ENCODE measurements around the gene TAOK1.

The TAOK1 gene

GRCh38 chr17:29571883-29572681 is 181.9 kb downstream of the TAOK1 start:
- no peak for DNase-seq (ENCODE audit: low spot score)

GRCh38 chr17:29572691-29573557 is 182.8 kb downstream of the TAOK1 start:
- DNase-seq (ENCODE audit: low spot score), result no peak

GRCh38 chr17:29573558-29573869 is 183.4 kb downstream of the TAOK1 start:
- no peak for DNase-seq (ENCODE audit: low spot score)

DNA sequence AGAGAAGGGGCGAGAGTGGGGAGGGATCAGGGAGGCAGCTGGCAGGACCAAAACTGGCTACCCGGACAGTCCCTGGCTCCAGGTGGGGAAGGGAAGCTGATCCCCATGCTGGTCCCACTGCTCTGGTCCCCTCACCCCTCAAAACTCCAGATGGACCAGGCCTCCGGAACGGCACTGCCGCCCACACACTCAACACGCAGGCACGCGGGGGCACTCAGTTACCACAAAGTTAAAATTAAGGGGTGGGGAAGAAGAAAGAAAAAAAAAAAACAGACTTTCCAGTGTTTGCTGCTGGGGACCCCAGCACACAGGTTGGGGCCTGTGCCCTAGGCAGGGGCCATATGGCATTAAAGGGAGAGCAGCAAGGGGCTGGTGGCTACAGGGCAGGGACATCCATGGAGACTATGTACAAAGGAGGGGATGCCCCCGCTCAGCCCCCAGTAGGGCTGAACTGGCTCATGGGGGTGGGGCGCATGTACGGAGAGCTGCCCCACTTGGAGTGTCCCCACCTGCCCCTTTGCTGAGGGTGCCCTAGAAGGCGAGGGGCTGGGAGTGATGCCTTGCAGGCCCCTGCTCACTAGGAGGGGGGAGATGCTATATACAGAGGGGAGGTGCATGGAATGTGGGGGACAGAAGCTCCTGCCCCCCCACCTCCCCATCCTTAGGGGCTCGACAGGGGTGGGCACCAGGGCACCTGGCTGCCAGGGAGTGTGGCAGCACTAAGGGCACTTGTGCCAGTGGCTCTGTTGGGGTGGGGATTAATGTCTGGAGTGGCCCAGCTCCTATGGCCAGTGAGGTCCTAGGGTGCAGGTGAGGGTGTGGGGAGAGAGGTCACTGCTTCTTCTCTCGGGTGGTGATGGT is 183.9 kb downstream of the TAOK1 start:
- no peak for DNase-seq (ENCODE audit: low spot score)

DNA sequence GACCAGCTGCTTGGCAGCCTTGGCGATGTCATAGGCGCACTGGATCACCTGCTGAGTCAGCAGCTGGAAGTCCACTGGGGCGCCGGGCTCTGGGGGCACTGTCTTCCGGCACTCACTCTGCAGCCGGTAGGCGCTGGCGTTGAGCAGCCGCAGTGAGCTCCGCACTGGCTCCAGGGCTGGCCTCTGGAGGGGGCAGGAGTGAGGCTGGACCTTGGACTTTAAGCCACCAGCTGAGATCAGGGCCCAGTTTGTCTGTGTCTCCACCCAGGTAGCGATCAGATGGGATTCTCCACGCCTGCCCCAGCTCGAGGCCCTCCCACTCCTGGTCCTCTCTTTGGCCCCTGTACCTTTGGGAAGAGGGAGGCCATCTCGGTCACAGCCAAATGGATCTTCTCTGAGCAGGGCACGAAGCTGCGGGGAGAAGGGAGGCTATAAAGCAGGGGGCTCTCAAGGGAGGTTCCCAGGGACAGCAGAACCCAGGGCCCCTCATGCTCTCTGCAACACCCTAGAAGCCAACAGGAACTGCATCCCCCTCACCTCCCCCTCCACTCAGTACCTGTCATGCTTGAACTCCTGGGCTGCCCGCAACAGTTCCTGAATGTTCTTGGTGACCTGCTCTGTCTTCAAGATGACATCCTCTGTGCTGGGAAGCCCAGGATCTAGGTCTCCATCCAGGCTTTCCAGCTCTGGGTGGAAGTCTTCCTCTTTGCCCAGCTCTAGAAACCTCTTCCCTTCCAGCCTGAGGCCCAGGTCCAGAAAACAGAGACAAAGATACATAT is 184.8 kb downstream of the TAOK1 start:
- no peak for DNase-seq (ENCODE audit: low spot score)

DNA sequence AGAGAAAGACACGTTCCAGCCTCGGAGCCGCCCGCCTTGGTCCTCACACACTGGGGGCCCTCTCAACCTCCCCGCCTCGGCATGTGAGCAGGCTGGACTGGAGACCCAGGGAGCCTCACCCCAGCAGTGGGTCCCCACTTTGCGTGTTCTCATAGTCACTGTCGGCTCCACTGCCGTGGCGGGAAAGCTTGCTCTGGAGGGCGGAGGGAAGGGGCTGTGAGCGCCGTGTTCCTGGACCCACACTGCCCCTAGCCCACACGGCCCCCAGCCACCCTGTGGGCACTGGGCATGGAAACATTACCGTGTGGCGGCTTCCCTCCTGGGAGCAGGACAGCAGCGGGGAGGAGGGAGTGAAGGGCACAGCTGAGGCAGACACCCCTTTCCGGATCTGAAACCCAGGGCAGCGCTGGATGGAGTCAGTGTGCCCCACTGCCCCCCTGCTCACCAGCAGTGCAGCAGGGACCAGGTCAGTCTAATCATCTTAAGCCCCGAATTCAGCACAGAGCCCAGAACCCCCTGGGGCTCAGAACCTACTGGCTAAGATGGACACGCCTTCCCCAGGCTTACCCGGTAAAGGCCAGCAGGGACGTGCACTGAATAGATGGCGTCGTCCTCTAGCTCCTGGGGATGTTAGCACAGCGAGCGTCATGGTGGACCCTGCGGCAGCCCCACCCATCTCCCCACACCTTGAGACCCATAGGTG is 185.5 kb downstream of the TAOK1 start:
- no peak for DNase-seq (ENCODE audit: low spot score)

- no peak for DNase-seq (ENCODE audit: low spot score)
These were observed 186.2 kb downstream of the TAOK1 start for GRCh38 chr17:29576214-29577000.

DNA sequence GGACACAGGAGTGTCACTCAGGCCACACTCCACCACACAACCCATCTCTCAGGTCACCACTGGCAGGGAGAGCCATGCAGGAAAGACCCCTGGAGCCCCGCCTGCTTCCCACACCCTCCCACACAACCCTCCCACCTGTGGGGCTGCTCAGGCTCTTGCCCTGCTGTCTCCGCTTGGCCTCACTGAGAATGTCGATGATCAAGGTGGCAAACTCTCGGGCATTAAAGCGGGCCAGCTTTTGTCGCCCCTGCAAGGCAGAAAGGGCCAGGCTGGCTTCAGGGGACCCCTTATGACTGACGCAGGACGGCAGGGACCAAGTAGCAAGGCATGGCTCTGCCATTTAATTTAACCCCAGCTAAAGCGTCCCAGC is 186.8 kb downstream of the TAOK1 start:
- no peak for DNase-seq (ENCODE audit: low spot score)

DNA sequence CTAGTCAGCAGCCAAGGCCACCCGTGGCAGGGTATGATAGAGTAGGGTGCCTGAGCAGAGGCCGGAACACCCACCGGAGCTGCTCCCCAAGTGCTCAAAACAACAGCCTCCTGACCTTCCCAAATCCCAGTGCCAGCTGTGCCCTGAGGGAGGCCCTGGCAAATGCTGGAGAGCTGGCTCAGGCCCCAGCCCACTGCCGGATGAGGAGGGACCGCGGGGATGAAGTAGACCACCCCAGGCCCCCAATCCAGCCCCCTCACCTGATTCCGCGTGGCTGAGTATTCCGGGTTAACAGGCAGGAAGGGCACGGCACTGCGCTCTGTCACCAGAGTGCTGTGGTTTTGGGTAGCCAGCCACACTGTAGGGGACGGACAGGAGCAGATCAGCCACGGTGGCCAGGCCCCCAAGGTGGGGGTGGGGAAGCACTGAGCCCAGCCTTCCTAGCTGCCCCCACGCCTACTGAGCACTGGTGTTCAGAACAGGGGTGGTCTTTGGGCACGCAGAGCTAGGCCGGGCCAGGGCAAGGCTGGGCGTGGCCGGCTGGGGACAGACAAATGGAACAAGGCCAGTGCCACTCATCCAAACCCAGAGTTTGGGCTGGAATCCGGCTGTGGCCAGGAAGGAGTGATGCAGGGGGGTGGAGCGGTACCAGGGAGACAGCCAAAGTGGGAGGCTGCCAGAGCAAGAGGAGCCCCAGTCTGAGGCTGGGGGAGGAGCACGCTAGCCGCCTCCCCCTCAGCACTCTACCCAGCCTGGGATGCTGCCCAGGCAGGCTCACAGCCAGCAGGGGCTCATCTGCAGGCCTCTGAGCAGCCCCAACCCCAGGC is 187.4 kb downstream of the TAOK1 start:
- no peak for DNase-seq (ENCODE audit: low spot score)

DNA sequence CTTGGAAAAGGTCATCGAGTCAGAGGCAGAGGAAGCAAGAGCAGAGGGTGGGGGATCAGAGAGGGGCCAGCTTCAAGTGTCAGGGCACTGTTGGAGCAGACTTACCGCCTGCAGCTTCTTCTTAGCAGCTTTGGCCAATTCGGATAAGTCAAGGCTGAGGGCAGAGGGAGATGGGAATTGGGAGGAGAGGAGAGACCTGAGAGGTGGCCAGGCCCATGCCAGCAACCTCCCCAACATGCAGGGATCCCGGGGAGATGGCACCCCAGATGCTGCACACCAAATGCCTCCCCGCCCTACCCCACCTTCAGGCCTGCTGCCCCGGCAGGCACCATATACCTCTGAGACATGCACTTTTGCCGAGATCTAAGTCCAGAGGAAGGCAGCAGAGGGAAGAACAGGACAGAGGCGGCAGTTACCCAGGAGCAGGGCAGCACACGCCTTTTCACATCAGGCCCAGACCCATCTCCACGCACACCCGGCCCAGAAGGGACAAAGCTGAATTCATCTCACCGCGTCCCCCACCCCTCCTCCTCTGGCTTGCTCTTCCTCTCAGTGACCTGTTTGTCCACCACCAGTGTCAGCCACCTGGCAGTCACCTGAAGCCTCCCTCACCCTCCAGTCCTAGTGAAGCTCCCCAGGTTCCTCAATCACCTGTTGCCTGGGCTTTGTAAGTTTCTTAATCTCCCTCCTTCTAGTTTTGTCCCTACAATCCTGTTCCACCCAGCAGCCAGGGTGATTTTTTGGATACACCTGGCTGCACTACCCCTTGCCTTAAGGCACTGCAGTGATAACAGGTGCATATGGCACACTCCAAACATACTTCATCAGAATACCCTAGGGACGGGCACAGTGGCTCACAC is 188.7 kb downstream of the TAOK1 start:
- DNase-seq (ENCODE audit: low spot score), result no peak

DNA sequence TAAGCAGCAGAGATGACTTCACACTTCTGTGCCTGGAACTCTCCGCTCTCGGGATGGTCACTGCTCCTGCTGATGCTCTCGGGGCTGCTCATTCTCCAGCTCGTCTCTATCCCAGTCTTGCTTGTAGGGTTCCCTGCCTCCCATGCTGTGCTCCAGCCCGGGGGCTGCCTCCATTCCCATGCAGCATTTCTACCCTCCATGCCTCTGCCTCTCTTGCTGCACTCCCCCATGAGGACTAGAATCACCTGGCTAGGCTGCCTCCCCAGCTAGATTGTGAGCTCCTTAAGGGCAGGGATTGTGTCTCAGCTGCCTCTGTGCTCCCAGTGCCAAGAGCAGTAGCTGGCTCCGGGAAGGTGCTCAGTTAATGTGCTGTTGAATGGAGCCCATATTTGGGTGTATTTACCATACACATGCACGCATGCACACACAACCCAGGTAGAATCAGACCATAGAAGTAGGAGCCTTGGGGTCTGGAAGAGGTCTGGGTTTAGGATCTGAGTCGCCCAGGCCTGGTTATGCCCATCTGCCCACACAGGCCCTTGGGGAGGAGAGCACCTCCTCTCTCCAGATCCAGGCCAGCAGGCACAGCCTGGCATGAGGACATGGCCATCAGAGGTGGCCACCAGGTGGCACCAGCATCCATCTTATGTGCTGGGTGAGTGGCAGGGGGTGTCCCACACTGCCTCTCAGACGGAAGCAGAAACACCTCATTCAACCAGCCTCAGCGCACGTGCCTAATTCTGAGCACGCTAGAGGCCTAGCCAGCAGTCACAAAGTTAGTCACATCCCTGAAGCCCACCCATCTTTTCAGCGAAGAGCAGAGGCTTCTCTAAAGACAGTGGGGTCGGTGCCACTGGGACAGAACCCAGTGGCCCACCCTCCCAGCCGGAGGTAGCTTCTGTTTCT is 190.0 kb downstream of the TAOK1 start:
- peak; percentile 55 for DNase-seq (ENCODE audit: low spot score)

DNA sequence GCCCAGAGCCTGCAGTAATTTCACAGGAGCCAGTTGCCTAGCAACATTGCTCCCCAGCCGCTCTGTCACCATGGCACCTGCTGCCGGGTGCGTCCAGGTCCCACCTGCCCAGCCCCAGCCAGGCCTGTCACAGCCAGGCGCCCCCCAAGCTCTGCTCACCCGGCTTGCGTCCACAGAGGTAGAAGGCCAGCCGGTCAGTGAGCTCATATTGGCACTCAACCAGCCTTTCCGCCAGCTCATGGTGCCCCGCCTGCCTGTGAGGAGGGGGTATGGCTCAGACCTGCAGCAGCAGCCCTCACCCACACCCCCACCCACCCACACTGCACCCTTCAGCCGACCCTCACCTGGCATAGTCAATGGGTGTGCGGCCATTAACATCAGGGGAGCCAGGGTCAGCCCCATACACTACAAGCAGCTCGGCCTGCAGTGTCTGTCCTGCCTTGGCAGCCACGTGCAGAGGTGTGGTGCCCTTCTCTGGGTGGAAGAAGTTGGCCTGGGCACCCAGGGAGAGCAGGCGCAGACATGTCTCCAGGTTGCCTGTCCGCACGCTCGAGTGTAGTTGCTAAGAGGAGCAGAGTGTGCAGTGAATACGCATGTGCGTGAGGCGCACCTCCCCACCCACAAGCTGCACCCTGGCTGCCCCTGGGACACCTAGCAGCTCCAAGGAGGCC is 191.6 kb downstream of the TAOK1 start:
- no peak for DNase-seq (ENCODE audit: low spot score)

DNA sequence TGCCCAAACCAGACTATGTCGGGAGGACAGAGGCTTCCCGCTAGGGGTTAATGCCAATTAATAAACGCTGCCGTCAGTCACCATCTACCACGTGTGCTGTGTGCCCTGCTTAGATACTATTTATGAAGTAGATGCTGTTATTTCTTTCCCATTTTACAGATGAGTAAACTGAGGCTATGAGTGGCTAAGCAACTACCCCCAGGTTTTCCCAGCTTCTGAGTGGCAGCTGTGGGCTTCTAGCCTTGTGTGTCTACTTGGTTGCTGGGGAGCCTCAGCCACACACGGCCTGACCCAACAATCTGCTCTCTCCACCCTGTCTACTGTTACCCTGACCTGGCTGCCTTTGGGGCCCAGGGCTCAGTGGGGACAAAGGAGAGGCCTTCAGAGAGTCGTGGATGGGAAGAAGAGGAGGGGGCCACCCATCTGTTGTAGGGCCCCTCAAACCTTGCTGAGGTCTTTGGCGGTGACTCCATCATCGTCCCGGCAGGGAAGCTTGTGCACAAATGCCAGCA is 192.1 kb downstream of the TAOK1 start:
- DNase-seq (ENCODE audit: low spot score), result no peak

DNA sequence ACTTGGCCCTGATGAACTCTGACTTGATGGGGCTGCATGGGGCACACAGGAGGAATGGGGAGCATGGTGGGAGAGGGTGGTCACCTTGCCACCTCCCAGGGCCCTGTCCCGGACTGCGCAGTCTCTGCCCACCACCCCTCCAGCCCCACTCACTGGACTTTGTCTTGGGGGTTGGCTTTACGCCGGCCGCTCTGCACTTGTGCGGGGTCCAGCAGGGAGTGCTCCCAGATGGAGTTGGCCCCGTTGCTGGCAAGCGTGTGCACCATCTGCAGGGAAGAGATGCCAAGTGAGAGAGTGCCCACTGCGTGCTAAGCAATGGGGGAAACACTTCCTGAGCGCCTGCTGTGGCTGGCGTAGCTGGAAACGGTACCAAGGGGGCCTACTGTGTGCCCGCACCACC is 192.6 kb downstream of the TAOK1 start:
- no peak for DNase-seq (ENCODE audit: low spot score)

GRCh38 chr17:29583324-29584248 is 193.4 kb downstream of the TAOK1 start:
- no peak for DNase-seq (ENCODE audit: low spot score)

Data from hematopoietic multipotent progenitor cell treated with erythropoietin and hydrocortisone succinate and interleukin-3 and kit ligand, for 17 days (in vitro differentiated cells).